Posterior cingulate gyrus (tissue), 11 donors: ENCODE results near the gene IL37.

Experiments
- DNase-seq, 10 donors: peaks; one replicate each; pipeline versions ENCODE4 v3.0.0 to v3.0.0-alpha.2; 2020 to 2021; ENCODE audit warnings: mixed read lengths in 3 of 10
- intact Hi-C: fragments of 100-400 bp; cut with DNase I; formaldehyde crosslinking; loops from one replicate; pipeline ENCODE4 v1.15.1; 2023

IL37 gene, protein sequence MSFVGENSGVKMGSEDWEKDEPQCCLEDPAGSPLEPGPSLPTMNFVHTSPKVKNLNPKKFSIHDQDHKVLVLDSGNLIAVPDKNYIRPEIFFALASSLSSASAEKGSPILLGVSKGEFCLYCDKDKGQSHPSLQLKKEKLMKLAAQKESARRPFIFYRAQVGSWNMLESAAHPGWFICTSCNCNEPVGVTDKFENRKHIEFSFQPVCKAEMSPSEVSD

DNA sequence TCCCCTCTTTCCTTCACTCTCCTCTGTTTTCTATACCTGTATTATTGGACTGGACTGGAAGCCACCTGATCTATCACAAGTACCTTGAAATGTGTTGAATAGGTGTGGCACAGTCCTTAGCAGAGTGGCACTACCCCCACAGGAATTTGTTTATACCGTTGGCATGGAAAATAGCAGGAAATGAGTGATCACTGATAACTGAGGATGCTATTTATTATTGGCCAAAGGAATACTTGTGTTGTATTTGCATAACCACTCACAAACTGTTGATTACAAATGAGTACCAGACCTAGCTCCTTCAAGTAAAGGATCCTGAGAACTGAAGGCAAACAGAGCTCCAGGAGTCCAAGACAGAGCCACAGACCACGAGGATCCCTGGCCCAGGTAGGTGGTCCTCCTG lies at the start of gene IL37:
Gene IL37, plus strand, starts transcription at position 301 of the 400 bp plus-strand sequence. CDS start 1,848 bp downstream, outside the sequence.
- intact Hi-C loops, result no loop called here

DNA sequence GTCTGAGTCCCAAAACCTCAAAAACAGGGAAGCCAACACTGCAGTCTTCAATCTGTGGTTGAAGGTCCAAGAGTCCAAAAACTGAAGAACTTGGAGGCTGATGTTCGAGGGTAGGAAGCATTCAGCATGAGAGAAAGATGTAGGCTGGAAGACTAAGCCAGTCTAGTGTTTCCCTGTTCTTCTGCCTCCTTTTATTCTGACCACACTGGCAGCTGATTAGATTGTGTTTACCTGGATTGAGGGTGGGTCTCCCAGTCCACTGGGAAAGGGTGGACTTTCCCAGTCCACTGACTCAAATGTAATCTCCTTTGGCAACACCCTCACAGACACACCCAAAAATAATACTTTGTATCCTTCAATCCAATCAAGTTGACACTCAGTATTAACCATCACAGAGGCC lies 46.9 kb upstream of the IL37 start:
- no peak for DNase-seq
- intact Hi-C loops, result no loop called here

More for the DNA sequence above, at the start of gene IL37:
- DNase-seq, result no peak

DNA sequence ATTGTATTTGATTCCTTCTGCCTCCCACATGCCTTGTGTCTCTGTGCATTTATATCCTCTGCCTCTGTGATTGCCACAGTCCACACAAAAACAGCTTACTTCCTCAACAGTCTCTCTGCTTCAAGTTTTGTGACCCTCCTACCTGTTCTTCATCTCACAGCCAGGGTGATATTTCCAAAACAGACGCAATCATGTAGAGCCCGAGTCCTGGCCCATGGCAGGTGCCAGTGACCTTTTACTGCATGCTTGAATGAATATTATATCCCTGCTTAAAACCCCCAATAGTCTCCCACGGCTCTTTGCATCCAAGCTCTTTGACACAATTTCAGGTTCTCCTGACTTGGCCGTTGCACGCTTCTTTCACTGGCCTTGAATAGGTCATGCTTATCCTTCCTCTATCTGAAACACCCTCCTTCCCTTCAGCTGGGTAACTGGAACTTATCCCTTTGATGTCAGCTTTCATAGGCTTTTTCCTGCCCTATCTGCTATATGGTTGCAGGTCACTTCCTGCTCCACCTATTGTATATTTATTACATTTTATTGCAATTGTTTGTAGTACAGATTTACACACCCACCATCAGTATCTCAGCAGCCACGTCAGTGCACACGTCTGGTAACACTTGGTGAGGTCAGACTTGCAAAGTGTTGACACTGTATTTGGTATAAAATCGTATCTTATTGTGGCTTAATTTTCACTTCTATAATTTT lies 44.7 kb upstream of the IL37 start:
- no peak for DNase-seq
- intact Hi-C loops, result no loop called here

DNA sequence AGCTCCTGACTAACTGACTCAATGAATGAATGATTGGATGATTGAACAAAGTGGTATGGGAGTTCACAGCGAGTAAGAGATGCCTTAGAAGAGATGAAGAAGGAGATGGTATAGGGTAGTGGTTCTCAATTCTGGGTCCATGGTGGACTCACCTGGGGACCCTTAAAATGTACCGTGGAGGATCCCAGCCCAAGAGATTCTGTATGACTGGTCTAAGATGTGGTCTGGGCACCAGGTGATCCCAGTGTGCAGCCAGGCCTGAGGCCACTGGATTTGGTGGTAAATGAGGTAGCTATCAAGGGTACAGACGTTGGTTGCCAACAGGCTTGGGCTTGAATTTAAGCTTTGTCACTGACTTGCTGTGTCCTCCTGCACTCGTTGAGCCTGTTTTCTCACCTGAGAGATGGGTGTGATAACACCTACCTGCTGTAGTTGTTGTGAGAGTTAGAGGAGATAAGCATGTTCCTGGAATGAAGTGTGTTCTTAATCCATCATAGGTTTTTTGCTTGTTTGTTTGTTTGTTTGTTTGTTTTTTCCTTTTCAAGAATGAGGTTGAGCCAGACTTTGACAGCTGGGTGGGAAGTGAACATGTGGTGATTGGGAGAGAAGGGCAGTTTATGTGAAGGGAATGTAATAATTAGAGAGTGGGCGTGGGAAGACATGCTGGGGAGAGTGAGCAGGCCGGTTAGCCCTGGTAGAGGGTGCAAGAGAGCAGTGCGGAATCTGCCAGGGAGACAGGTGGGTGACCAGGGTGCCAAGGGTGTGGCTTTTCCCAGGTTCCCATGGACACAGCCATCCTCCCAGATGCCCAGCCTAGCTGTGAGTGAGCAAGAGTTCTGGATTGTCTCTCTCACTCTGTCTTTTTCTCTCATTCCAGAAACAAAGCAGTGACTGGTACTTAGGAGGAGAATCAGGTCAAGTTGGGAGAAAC lies 43.0 kb upstream of the IL37 start:
- intact Hi-C loops, result no loop called here
- DNase-seq, result no peak

DNA sequence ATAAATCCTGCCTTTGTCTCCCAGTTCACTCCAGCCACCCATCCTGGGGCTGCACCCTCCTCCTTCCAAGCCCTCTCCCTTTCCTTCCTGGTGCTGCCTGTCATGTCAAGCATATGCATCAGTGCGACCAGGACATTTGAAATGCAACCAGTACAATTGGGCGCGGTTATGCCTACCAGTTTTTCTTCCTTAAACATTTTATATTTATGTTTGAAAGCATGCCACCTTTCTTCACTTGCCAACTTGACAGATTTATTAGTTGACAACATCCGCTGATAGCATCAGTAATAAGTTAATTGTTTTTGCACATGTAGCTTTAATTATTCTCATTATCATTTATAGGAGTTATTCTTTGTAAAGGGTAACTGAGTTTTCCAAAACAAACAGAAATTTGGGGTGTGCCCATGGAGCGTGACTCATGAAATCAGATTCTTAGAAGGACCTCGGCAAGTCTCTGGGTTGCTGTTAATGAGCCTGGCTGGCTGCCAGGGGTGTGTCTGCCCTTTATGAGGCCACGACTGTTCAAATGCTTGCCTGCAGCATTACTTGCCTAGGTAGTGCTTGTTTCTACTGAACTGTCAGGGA lies 41.6 kb upstream of the IL37 start:
- DNase-seq, result no peak
- intact Hi-C loops, result no loop called here

DNA sequence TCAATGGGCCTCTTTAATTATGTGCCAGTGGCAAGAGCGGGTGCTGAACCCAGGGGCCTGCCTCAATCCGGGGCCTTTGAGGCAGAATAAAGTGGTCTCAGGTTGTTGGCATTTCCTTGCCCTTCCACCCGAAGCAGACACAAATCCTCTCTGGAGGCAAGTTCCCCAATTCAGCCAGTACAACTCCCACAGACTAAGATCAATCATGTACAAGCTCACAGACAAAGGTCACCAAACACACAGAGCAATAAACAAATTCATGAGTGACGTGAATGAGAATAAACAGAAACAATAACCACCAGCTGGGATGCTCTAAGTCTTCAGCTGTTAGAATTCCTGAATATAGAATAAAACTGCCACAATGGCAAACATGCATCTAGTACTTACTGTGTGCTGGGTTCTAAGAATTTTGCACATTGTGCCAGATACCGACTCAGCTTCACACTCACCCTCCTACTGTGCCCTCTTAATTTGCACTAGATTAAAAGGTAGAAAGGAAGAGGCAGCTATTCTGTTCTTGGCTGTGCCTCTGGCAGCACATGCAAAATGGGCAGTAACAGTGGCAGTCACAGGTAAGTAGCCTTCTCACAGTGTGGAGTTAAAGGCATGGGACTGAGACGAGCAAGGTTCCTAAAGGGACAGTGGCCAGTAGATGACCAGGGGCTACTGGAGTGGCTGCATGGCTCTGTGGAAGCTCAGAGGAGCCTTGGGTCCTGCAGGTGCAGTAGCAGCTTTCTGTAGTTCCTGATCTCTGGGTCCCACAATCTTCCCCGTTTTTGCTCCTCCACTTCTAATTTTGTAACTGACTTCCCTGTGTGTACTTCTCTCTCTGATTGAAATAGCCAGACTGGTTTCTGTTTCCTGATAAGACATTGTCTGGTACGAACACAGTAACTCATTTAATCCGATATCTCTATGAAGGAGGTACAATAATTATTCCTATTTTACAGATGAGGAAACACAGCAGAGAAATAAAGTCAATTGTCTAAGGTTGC lies 39.8 kb upstream of the IL37 start:
- intact Hi-C loops, result no loop called here

DNA sequence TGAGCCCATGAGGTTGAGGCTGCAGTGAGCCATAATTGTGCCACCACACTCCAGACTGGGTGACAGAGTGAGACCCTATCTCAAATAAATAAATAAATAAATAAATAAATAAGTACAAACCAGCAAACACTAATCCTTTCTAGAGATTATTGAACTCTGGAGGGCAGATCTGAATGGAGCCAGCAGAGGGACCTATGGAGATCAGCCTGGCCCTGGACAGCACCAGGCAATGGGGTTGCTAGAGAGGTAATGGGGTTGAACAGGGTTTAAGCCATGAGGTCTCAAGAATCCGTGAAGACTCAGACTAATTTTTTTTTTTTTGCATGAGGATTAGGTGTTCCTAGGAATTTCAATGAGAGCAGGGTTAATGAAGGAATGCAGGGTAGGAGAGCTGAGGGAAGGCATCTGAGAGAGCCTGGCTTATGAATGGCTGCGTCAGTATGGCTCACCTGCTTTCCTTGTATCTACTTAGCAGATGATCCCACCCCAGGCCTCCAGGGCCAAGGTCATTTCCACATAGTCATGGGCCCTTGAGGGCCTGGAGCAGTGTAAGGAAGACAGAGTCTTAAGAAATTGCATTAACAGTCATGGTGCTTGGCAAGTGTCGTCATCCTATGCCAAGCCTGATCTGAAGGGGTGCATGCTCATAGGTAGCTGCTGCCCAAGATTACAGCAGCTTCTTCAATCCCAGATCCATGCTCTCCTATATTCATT lies 34.6 kb upstream of the IL37 start:
- no peak for DNase-seq
- intact Hi-C loops, result no loop called here

More for the DNA sequence above, 39.8 kb upstream of the IL37 start:
- no peak for DNase-seq

DNA sequence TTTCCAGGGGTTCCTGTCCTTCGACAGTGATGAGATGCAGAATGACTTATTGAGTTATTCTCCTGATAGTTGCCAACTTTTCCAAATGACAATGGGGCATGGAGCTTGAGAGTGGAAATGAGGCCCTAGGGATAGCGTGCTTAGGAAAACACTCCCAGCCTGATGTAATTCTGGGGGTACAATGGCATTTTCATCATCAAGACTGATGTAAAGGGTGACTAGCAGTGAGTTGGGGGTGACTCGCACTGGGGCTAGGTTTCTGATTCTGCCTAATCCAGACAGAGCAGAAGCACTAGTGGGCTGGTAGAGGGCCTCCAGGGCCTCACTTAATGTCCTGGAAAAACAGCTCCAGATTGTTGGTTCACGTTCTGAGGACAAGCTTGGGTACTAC lies 34.0 kb upstream of the IL37 start:
- DNase-seq, result no peak
- intact Hi-C loops, result no loop called here

DNA sequence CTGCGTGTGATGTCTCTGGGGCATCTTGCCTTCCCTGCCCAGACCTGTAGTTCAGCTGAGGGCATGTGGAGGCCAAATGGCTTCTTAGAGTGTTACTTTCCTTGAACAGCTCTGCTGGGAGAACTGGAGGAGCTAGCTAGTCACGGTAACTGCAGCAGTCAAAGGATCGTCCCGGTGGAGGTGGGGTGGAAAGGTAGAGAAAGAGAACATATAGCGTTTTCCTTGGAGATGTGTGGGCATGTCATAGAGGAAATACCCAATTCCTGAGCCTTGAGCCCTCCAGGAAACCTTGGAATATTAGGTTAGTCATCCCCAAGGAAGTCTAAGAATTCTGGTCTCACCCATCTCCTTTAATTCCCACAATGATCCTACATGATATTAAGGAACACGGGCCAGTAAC lies 33.5 kb upstream of the IL37 start:
- DNase-seq, result no peak
- intact Hi-C loops, result no loop called here

DNA sequence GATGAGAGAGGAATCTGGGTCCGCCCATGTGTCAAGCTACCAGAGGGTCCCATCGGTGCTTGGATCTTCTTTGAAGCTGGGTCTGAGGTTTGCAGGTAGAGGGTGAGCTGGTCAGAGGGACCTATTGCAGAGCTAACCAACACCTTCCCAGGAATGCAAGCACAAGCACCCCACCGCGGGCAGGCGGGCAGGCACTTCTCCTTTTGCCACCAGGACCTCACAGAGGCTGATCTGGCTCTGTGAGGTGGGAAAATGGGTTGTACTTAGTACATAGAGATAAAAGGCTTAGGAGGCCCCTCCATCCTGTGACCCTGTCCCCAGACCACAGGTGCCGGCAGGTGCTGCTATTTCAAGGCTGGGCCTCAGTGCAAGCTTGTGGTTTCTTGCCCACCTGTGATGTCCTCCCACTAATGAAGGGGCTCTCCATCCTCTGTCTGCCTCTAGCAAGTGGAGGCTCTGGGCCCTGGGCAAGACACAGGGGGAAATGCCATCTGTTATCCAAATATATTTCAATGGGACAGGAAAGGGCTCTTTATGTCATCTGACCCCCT lies 31.4 kb upstream of the IL37 start:
- DNase-seq, result no peak
- intact Hi-C loops, result loop anchor here (5.0 kb wide), 1 partner anchor 127 kb away; no protein-coding TSS in a partner anchor

DNA sequence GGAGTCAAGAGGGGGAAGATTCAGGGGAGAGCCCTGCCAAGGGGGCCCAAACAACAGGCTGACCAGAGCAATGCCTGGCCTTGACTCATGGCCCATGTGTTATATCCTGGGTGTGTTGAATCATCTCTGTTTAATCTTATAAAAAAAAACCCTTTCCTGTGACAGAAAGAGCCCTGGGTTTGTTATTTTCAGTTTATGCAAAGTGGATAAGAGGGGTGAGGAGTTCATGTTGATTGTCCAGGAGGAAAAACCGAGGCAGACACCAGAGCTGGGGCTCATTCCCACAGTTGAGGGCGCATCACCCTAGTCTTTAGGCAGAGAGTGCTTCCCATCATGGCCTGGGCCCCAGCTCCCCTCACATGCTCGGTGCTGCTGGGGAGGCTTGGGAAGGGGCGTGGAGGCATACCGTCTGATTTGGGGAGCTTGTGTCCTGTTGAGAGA lies 30.9 kb upstream of the IL37 start:
- intact Hi-C loops, result loop anchor here (5.0 kb wide), 1 partner anchor 128 kb away; no protein-coding TSS in a partner anchor
- DNase-seq, result no peak

DNA sequence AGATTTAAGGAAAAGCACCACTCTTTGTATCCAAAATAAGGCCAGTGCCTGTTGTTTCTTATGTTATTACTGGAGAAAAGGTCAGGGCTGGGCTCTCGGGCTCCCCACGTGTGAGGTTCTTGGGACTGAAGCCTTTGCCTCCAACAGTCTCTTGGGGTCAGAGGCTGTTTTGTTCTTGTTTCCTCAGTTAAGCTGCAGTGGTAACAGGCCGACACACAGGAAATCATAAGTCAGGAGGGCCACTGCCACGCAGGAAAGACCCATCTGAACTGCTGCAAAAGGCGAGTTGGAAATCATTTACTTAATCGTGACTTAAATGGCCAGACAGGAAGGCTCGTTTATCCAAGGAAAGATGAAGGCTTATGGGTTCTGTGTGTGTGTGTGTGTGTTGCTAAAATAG lies 30.3 kb upstream of the IL37 start:
- no peak for DNase-seq
- intact Hi-C loops, result loop anchor here (5.0 kb wide), 1 partner anchor 128 kb away; no protein-coding TSS in a partner anchor

DNA sequence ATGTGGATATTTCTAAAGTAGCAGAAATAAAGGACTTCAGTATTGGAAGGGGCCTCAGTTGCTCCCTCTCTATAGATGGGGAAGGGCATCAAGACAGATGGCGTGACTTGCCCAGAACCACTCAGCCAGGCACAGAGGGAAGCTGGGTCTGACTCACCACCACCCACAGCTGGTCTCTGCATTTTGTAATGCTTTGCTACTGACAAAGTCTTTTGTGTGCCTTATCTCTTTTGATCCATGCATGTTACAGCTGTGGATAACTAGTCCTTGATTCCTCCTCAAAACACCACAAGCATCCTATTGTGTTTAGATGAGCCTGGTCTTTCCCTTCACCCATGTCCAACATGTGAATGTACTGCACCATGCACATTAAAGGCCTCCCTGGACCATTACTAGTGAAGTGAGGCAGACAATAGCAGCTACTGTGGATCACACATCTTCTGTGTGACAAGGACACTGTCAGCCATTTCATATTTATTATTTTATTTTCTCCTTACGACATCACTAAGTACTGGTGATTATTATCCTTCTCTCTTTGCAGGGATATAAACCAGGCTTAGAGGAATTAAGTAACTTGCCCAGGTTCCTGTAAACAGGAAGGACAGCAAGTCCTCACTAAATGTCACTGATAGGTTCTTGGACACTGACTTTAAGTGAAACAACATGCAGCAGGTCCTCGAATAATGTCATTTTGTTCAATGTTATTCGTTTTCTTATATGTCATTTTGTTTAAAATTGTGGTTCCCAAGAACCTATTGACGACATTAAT lies 29.6 kb upstream of the IL37 start:
- intact Hi-C loops, result loop anchor here (5.0 kb wide), 1 partner anchor 129 kb away; no protein-coding TSS in a partner anchor

DNA sequence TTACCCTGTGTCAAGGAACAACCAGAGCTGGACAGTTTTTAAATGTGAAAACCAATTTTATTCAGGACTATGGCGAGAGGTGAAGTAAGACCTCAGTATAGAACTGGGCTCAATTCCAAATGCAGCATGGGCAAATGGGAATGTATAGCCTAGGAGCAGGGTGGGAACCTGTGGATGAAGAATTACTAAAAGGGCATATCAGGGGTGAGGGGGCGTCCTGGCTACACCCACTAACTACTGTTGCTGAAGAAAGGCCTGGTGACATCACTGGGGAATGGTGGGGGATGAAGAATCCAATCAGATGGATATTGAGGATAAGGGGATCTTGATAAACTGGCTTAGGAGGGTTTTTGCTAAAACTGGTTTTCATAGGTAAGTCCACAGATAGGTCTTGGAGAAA lies 27.3 kb upstream of the IL37 start:
- intact Hi-C loops, result loop anchor here (5.0 kb wide), 1 partner anchor 131 kb away; no protein-coding TSS in a partner anchor

More for the DNA sequence above, 29.6 kb upstream of the IL37 start:
- DNase-seq, result peak in 9 of 10 donors; percentile 23 to 94 (median 51)

DNA sequence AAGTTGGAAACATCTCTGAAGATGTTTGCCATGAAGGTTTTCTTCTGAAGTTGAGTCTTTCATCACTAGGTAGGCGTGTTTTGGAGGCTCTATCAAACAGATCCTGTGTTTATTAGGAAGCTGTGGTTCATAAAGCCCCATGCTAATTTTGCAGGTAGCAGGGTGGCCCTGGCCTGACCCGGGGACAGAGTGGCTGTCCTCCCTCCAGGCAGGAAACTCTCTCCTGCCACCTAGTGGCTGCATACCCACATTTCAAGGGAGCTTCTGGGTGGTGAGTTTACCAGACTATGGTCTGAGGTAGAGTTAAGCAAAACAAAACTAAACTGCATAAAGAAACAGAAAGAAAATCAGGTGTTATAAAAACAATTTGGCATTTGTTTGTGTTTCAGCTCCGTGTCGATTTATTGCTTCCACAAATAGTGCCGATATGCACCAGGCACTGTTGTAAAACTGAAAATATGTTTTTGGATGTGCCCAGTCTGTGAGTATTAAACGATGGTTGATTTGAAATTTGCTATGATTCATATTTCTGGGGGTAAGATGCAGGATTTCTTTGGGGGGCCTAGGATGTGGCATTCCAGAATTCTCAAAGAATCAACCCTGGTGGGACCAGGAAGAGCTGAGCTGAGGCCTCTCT lies 26.0 kb upstream of the IL37 start:
- DNase-seq, result peak in 4 of 10 donors; percentile 36 to 73 (median 56)
- intact Hi-C loops, result loop anchor here (5.0 kb wide), 1 partner anchor 133 kb away; no protein-coding TSS in a partner anchor

More for the DNA sequence above, 27.3 kb upstream of the IL37 start:
- DNase-seq, result no peak

DNA sequence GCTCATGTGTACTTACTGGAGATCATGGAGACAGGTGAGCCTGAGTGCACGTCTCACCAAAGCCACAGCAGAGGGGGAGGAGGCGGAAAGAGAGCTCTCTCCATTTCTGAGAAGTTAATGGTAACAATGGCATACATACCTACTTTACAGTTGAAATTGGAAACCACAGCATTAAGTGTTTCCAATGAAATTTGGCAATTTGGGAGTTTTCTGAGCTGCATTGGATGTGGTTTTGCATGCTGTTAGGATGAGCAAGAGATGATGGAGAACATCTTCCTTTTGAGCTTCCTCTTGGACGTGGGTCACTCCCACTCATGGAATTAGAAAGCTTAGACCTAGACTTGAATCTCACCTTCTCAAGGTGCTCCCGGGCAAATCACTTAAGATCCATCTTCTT lies 25.5 kb upstream of the IL37 start:
- no peak for DNase-seq

DNA sequence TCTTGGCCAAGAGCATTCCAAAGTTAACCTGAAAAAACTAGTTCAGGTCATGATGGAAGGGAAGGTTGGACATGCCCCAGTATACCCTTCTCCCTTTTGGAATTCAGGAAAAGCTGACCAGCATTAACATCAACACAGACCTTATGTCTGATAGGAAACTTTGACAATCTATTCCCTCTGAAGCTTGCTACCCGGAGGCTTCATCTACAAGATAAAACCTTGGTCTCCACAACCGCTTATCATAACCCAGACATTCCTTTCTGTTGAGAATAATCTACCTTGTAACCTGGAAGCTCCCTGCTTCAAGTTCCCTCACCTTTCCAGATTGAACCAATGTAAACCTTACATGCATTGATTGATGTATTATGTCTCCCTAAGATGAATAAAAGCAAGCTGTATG lies 24.7 kb upstream of the IL37 start:
- no peak for DNase-seq
- intact Hi-C loops, result no loop called here

More for the DNA sequence above, 25.5 kb upstream of the IL37 start:
- intact Hi-C loops, result no loop called here
